Fibroblast of mammary gland (primary cell): ENCODE results near the gene VSIG10L.

Source experiments
- DNase-seq: peaks from one replicate; pipeline ENCODE4 v3.0.0-alpha.2; 2010; ENCODE audit warnings: low read depth
- H3K4me3 ChIP-seq: 2 replicates; pipeline ENCODE4 v1.5.1; 2011; ENCODE audit warnings: low read depth, mild to moderate bottlenecking, low read length, moderate library complexity; ENCODE audit not compliant: control insufficient read depth
- TF ChIP-seq, protein P1 (sequence below): conservative IDR thresholded peaks from 2 replicates; pipeline ENCODE4 v1.5.1; 2011; ENCODE audit warnings: low read depth, low read length, inconsistent platforms; ENCODE audit not compliant: control insufficient read depth, insufficient read depth

VSIG10L gene

GRCh38 chr19:51289635-51290034 is 52.3 kb downstream of the VSIG10L start:
- TF ChIP-seq, protein P1, sequence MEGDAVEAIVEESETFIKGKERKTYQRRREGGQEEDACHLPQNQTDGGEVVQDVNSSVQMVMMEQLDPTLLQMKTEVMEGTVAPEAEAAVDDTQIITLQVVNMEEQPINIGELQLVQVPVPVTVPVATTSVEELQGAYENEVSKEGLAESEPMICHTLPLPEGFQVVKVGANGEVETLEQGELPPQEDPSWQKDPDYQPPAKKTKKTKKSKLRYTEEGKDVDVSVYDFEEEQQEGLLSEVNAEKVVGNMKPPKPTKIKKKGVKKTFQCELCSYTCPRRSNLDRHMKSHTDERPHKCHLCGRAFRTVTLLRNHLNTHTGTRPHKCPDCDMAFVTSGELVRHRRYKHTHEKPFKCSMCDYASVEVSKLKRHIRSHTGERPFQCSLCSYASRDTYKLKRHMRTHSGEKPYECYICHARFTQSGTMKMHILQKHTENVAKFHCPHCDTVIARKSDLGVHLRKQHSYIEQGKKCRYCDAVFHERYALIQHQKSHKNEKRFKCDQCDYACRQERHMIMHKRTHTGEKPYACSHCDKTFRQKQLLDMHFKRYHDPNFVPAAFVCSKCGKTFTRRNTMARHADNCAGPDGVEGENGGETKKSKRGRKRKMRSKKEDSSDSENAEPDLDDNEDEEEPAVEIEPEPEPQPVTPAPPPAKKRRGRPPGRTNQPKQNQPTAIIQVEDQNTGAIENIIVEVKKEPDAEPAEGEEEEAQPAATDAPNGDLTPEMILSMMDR = no peak
- DNase-seq = no peak
- no peak overlapping the region for H3K4me3 ChIP-seq

DNA sequence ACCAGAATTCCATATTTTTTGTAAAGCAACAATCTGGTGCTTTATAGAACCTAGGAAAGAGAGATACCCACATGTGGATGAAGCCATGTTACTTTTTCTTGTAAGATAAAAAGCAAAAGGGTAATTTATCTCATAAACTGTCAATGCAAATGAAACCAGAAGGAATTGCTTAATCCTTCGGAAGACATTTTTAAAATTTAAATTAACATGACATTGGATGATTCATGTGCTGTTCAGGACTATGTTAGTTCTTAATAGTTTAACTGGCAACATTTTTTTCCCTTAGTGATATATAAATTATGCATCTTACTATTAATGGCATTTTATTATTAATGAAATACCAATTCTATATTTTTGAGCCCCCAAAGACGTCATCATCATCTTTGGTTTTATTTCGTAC is 56.3 kb downstream of the VSIG10L start:
- no peak for DNase-seq
- H3K4me3 ChIP-seq = no peak overlapping the region
- TF ChIP-seq, protein P1 = no peak

DNA sequence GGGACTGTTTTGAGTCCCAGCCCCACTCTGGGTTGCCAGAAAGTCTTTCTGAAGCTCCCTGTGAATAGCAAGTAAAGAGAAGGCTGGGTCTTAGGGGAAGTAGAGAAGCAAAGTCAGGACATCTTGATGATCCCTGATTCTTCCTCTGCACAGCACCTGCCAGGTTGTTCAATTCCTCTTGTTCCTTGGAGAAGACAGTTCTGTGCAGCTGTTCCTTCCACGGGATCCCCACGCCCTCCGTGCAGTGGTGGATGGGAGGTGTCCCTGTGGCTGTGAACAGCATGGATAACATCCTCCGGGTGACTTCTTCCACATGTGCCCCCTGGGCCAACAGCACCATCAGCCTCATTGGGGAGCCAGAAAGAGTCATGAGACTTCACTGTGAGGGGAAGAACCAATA is 59.6 kb downstream of the VSIG10L start:
- no peak overlapping the region for H3K4me3 ChIP-seq
- TF ChIP-seq, protein P1 = no peak
- DNase-seq = no peak
